GM21515 (cell line): ENCODE data around the gene ARID1B.

Experiments
- ATAC-seq: cut with Tn5 transposase; IDR thresholded peaks from one replicate; pipeline ENCODE4 v1.9.1; 2021; ENCODE audit not compliant: unreplicated experiment

Gene ARID1B

GRCh38 chr6:156773935-156774852 lies 3.0 kb upstream of the ARID1B start:
- no peak for ATAC-seq

GRCh38 chr6:156774863-156775405 lies 2.2 kb upstream of the ARID1B start:
- ATAC-seq, result no peak

GRCh38 chr6:156775717-156776116 lies 1.5 kb upstream of the ARID1B start:
- no peak for ATAC-seq

DNA sequence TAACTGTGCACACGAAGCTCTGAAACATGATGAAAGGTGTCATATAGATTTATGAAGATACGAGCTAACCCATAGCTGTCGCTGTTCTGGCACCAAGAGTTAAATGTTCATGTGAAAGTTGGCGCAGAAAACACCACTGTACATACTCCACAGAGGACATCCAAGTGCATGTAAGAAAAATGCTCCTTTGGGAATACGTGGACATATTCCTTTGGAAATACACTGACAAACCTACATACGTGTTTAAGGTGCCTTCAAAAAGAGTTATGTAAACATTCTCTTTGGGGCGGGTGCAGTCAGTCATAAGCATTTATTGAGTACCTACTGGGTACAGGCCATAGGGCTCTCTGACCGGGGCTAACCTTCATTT lies 723 bp upstream of the ARID1B start:
- ATAC-seq, result no peak

DNA sequence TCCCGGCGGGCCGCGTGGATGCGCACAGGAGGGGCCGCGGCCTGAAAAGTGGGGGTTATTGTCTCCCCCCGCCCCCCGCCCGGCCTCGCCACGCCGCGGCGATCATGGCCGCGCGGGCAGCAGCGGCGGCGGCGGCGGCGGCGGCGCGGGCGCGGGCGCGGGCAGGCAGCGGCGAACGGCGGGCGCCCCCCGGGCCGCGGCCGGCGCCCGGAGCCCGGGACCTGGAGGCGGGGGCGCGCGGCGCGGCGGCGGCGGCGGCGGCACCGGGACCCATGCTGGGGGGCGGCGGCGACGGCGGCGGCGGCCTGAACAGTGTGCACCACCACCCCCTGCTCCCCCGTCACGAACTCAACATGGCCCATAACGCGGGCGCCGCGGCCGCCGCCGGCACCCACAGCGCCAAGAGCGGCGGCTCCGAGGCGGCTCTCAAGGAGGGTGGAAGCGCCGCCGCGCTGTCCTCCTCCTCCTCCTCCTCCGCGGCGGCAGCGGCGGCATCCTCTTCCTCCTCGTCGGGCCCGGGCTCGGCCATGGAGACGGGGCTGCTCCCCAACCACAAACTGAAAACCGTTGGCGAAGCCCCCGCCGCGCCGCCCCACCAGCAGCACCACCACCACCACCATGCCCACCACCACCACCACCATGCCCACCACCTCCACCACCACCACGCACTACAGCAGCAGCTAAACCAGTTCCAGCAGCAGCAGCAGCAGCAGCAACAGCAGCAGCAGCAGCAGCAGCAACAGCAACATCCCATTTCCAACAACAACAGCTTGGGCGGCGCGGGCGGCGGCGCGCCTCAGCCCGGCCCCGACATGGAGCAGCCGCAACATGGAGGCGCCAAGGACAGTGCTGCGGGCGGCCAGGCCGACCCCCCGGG lies 637 bp downstream of the ARID1B start:
- ATAC-seq, result peak; percentile 6

DNA sequence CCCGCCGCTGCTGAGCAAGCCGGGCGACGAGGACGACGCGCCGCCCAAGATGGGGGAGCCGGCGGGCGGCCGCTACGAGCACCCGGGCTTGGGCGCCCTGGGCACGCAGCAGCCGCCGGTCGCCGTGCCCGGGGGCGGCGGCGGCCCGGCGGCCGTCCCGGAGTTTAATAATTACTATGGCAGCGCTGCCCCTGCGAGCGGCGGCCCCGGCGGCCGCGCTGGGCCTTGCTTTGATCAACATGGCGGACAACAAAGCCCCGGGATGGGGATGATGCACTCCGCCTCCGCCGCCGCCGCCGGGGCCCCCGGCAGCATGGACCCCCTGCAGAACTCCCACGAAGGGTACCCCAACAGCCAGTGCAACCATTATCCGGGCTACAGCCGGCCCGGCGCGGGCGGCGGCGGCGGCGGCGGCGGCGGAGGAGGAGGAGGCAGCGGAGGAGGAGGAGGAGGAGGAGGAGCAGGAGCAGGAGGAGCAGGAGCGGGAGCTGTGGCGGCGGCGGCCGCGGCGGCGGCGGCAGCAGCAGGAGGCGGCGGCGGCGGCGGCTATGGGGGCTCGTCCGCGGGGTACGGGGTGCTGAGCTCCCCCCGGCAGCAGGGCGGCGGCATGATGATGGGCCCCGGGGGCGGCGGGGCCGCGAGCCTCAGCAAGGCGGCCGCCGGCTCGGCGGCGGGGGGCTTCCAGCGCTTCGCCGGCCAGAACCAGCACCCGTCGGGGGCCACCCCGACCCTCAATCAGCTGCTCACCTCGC lies 1.5 kb downstream of the ARID1B start:
- ATAC-seq, result no peak

DNA sequence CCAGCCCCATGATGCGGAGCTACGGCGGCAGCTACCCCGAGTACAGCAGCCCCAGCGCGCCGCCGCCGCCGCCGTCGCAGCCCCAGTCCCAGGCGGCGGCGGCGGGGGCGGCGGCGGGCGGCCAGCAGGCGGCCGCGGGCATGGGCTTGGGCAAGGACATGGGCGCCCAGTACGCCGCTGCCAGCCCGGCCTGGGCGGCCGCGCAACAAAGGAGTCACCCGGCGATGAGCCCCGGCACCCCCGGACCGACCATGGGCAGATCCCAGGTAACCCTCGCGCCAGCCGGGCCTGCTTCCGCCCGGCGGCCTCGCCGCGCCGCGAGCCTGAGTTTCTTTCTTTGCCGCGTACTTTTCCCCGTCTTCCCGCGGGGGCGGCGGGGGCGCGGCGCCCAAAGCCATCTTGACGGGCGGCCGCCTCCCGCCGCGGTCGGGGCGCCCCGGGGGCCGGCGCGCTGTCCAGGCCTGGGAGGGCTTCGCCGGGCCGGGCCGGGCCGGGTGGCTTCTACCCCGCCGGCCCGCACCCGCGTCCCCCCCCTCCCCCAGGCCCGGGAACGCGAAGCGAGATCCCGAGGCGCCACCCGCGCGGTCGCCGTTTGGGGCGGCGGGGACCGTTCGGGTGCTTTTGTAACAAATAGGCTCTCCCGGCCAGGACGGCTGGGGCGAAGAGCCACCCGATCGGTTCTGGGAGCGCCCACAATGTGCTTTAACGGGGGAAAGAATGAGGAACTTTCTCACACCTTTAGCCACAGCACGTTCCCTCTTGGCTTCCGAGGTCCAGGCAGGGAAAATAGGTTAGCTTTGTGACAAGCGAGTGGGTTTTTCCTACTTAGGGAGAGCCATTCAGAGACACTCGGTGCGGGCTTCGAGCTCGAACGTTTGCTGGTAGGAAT lies 2.3 kb downstream of the ARID1B start:
- ATAC-seq, result no peak

DNA sequence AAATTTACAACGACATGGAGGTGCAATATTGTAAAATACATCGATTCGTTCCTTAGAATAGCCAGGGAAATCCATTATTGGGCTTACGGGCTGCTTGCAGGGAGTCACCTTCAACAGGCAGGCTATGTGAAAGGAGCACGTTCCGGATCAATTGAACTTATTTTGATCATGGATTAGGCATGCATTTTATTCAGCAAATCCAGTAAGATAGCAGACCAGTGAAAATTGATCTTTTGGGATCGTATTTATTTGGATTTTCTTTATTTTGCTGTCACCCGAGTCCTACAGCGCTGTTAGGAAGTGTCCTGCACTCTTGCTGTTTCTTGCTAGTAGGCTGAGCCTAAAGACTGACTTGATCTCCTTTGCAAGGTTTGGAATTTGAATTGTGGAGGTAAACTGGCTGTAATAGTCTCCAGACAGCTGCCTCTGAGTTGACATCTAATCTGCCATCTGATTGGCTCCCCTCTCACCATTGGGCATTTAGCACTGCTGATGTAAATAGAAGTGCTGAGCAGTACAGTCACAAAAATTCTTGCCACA lies 3.0 kb downstream of the ARID1B start:
- peak; percentile 52 for ATAC-seq

GRCh38 chr6:156780962-156781853 lies 4.0 kb downstream of the ARID1B start:
- no peak for ATAC-seq

GRCh38 chr6:156781861-156782631 lies 4.9 kb downstream of the ARID1B start:
- no peak for ATAC-seq

GRCh38 chr6:156782691-156783320 lies 5.6 kb downstream of the ARID1B start:
- ATAC-seq, result no peak

- no peak for ATAC-seq
These were observed 6.8 kb downstream of the ARID1B start for GRCh38 chr6:156783958-156784357.

DNA sequence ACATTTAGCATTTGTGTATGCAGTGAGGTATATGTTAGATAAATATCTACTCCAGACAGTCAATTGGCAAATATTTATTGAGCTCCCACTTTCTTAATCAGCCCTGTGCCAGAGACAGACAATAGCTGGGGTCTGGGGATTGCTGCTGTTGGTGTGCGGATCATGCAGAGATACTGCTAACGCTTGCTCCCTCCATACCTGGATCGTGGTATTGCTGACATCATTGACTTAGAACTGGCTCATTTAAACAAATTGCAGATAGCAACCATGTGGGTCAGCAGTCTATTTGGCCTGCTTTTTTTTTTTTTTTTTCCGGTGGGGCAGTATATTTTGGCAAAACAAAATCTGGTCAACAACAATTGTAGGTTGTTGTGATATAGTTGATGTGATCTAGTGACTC lies 9.5 kb downstream of the ARID1B start:
- ATAC-seq, result no peak

DNA sequence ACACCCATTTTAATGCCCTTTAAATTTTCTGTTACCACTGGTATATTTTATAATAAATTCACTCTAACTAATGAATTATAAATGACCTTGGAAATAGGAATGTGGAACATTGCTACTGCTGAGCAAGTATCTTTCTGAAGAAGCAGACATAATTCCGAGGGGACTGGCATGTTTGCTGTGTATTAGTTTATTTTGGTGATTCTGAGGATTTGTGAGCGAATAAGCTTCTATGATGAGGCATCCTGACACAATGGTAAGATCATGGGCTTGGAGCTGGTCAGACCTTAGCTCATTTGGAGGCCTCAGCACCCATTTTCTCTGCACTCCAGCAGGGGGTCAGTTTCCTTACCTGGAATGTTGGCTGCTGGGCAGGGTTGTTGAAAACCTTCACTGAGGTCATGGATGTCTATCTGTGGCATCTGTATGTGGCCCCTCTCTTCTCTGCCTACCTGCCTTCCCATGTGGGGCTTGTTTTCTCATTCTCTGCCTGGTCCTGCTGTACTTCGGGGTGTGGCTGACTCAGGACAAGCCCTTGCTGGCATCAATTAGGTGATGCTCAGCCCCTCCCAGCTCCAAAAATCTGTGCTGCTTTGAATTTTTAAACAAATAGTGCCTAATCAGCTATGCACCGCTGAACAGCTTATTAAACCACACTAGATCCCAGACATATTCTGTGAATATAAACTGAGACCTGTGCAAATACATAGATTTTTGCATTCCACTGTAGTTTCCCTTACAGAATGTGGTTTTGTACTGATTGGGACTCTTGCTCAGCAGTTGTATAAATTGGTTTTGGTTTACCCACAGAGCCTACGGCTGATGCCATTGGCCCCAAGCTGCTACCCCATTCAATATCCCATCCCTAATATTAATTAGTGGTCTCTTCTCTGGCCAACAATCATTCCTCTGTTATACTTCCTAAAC lies 10.7 kb downstream of the ARID1B start:
- ATAC-seq, result no peak

- no peak for ATAC-seq
These were observed 12.1 kb downstream of the ARID1B start for GRCh38 chr6:156789081-156789943.
